GM19455 (cell line): ENCODE measurements around the gene C6orf62.
"Not testable (repeated sequence)": the region's sequence is repeated elsewhere in the genome, so short reads cannot be mapped to it uniquely, and the experiment has no call there.

ENCODE experiments used
- ATAC-seq: cut with Tn5 transposase; IDR thresholded peaks from one replicate; pipeline ENCODE4 v1.9.1; 2021; ENCODE audit not compliant: unreplicated experiment

C6orf62 gene

DNA sequence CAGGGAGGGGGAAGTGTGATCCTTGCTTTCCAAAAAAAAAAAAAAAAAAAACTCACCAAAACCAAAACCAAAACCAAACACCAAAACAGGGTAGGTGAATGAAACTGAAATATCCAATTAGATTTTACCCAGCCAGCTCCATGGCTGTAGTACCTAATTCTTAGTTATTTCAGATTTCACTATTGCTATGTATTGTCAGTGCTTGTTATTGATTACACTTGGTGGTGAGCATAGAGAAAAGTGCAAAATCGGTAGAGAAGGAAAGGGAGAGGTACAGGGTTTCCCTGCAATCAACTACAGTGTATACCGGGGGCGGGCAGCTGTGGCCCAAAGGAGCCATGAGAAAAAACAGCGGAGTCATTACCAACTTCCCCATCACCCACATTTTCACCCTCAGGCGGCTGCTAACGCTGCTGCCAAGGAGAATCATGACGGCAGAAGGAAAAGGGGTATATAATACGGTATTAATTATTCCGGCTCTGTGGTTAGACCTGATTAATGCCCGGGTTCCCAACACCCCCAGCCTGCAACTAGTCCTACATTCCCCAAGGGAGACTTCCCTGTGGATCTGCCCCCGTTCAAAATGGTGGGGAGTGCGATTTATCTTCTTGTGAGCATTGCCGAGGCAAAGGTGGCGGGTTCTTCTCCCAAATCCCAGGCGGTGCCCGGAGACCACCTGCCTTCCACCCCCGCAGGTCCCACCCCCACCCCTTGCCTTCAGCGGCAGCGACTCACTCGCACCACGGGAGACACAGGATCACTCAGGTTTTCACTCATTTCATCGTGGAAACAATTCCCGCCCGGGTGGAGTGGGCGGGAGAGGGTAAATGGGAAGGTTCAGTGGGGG, at the start of gene C6orf62:
Gene C6orf62, minus strand, starts transcription at position 30 of the 847 bp plus-strand sequence. CDS start 486 bp downstream, outside the sequence.
- no peak for ATAC-seq

DNA sequence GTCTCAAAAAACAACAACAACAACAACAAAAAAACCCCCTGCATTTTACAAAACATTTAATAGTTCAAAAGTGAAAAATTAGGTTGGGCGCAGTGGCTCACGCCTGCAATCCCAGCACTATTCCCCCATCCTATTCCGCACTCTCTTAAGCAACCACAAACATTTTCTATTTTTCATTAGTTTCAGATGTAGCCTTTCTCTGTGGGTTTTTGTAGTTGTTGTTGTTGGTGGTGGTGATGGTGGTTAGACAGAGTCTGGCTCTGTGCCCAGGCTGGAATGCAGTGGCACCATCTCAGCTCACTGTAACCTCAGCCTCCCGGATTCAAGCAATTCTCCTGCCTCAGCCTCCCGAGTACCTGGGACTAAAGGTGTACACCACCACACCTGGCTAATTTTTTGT, 49.4 kb upstream of the C6orf62 start:
- no peak for ATAC-seq

DNA sequence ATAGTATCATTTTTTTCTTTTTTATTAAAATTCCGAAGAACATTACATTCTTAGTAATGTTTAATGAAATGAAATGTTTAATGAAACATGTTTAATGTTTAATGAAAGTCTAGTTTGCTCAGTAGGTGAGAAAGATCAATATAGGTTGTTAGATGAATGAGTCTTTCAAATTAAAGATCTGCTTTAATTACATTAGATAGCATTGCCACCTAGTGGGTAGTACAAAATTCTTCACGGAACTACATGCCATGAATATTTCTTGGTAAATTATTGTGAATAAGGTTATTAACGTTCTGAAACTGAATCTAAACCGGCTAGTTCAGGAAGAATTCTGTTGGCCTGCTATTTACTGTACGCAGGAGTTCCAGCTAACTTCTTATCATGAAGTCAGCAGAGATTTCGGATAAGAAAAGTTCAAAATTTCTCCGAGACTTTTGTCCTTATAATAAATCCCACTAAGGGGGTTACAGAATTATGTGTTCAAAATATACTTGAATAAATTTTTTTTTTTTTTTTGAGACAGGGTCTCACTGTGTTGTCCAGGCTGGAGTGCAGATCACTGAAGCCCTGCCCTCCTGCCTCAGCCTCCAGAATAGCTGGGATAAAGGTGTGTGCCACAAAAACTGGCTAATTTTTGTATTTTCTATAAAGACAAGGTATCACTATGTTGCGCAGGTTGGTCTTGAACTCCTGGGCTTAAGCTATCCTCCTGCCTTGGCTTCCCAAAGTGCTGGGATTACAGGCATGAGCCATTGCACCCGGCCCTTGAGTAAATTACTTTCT, 47.9 kb upstream of the C6orf62 start:
- ATAC-seq: no peak

DNA sequence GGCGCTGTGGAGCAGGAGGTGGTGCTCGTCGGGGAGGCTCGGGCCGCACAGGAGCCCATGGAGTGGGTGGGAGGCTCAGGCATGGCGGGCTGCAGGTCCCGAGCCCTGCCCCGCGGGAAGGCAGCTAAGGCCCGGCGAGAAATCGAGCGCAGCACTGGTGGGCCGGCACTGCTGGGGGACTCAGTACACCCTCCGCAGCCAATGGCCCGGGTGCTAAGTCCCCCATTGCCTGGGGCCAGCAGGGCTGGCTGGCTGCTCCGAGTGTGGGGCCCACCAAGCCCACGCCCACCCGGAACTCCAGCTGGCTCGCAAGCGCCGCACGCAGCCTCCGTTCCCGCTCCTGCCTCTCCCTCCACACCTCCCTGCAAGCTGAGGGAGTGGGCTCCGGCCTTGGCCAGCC, 47.0 kb upstream of the C6orf62 start:
- not testable (repeated sequence) for ATAC-seq

DNA sequence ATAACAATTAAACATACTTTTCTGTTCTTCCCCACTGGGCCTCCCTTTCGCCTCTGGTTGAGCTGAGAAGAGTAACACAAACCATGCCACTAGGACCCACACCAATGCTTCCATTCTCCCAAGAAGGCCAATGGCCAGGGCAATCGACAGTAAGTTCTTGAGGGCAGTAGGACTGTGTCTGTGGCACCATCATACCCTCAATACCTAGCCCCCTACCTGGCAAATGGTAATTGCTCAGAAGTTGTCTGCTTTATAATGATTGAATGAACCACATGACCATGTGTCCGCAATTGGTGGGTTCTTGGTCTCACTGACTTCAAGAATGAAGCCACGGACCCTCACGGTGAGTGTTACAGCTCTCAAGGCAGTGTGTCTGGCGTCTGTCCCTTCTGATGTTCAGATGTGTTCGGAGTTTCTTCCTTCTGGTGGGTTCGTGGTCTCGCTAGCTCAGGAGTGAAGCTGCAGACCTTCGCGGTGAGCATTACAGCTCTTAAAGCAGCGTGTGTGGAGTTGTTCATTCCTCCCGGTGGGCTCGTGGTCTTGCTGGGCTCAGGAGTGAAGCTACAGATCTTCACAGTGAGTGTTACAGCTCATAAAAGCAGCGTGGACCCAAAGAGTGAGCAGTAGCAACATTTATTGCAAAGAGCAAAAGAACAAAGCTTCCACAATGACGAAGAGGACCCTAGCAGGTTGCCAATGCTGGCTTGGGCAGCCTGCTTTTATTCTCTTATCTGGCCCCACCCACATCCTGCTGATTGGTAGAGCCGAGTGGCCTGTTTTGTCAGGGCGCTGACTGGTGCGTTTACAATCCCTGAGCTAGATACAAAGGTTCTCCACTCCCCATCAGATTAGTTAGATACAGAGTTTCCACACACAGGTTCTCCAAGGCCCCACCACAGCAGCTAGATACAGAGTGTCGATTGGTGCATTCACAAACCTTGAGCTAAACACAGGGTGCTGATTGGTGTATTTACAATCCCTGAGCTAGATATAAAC, 46.2 kb upstream of the C6orf62 start:
- ATAC-seq: not testable (repeated sequence)

DNA sequence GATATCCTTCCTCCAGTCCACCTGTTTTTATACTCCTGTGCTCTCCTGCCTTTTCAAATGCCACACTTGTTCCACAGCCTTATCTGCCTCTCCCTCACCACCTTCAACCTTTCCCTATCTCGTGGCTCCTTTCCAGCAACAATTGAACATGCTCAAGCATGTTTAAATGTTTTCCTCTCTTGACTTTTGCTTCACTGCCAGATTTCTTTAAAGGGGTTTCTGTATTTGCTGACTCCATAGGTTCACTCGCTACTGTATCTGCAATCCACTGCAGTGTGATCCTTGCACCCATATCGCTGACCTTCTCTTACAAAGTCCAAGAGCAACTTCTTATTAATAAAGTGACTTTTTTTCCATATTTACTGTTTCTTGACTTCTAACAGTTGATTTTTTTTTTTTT, 44.6 kb upstream of the C6orf62 start:
- ATAC-seq: no peak

DNA sequence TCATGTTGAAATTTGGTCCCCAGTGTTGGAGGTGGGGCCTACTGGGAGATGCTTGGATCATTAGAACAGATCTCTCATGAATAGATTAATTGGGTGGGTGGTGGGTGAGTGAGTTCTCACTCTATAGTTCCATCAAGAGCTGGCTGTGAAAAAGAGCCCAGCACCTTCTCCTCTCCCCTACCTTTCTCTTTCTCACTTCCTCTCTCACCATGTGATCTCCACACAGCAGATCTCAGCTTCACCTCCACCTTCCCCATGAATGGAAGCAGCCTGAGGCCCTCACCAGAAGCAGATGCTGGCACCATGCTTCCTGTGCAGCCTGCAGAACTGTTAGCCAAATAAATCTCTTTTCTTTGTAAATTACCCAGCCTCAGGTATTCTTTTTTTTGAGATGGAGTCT, 42.9 kb upstream of the C6orf62 start:
- no peak for ATAC-seq

DNA sequence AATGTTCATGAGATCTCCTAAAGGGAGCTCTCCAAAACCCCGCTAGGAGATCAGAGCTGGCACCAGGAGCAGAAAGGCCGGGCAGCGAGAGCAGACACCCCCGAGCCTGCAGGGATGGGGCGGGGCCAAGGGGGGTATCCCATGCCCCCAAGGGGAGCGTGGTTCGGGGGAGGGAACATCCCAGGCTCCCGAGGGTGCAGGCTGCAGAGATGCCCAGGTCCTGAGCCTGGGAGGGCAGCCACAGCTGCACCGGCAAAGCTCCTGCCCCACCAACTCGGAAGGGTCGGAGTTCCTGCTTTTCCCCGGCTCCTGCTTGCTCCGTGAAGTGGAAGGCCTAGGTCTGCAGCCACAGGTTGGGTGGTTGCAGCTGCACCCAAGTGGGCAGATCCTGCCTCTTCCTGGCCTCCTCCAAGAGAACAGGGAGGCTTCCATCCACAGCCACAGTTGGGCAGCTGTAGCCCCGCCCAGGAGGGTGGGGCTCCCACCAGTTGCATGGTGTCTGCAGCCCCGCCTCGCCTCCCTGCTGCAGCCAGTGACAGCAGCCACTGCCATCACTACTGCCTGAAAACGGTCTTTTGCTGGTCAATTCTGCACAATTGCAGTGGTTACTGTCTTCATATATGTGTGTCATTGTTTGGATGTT, 42.4 kb upstream of the C6orf62 start:
- no peak for ATAC-seq

DNA sequence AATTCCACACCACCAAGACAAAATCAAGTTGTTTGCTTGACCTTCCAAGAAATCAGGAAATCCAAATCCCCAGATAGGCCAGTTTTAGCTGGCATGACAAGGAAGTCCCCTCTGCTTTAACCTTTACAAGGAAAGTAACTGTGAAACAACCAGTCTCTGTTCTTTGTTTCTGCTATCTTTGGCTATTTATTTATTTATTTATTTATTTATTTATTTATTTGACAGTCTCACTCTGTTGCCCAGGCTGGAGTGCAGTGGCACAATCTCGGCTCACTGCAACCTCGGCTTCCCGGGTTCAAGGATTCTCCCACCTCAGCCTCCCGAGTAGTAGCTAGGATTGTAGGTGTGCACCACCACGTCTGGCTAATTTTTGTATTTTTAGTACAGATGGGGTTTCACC, 41.3 kb upstream of the C6orf62 start:
- ATAC-seq: no peak

DNA sequence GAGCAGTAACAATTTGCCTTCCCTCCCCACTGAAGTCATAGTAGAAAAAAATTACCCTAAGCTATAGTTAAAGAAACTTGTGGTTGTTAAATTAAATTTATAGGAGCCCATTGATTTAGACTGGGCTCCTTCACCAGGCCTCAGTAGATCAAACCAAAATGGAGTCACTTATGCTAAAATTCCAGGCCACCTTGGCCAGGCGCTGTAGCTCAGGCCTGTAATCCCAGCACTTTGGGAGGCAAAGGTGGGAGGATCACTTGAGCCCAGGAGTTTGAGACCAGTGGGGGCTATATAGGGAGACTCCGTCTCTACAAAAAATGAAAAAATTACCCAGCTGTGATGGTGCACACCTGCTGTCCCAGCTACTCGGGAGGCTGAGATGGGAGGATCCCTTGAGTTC, 40.8 kb upstream of the C6orf62 start:
- ATAC-seq: no peak

DNA sequence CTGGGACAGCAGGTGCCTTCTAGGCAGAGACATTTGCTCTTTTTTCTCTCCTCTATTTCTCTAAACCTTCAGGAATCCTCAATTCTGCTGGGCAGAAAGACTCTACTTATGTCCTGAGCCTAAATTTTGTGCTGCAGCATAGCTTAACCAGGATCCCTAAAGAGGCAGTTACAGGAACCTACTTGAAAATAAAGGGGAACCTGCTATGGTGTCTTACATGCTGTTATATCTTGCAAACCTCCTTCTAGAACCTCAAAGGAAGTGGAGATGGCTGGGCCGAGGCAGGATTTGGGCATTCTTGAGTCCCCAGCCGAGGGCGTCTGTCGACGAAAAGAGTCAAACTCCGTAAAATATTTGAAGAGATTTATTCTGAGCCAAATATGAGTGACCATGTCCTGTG, 38.7 kb upstream of the C6orf62 start:
- ATAC-seq: no peak

DNA sequence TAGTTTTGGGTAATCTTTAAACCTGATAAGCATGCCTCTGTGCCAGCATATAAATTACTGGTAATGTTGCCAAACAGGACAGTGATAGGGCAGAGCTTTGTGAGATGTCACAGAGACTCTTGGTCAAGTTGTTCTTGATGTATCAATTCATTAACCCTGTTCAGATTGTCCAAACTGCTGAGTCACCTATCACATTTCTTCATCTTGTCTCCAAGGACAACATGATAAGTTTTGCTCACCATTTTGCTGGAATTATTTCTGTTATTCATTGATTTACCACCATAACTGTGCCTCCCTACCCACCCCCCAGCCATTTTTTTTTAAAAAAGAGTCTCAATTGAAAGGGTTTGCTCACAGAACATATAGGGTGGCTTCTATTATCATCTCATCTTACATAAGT, 36.3 kb upstream of the C6orf62 start:
- no peak for ATAC-seq

DNA sequence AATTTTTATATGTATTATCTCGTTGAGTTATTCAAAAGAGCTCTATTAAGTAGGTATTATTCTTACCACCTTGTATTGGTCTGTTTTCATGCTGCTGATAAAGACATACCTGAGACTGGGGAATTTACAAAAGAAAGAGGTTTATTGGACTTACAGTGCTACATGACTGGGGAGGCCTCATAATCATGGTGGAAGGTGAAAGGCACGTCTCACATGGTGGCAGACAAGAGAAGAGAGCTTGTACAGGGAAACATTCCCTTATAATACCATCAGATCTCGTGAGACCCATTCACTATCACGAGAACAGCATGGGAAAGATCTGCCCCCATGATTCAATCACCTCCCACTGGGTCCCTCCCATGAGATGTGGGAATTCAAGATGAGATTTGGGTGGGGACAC, 35.4 kb upstream of the C6orf62 start:
- not testable (repeated sequence) for ATAC-seq

DNA sequence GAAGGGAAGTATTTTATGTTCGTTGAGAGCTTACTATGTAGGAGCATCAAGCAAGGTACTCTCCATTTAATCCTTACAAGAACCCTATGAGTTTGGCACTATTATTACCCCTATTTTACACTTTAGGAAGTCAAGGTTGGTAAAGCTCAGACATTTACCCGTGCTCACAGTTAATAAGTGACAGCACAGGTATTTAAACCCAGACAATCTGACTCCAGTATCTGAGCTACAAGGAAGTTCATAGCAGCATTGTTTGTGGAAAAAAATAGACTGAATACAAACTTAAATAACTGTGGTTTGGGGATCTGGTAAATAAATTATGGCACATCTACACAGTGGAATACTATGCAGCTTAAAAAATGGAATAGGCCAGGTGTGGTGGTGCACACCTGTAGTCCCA, 34.6 kb upstream of the C6orf62 start:
- no peak for ATAC-seq

DNA sequence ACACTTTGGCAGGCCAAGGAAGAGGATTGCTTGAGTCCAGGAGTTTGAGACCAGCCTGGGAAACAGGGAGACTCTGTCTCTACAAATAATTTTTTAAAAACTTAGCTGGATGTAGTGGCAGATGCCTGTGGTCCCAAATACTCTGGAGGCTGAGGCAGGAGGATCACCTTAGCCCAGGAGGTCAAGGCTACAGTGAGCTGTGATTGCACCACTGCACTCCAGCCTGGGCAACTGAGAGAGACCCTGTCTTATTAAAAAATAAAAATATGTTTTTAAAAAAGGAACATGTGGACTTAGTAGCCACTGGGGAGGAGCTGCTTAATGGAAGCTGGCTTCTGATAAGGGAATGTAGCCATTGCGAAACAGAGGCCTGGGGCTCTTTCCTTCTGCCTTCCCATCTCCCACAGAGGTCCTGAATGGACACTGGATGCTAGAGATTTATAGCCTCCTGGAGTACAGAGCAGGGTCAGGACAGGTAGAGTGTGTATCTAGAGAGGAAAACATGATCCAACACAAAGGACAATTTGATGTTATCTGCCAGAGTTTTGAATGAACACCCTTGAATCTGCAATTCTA, 34.1 kb upstream of the C6orf62 start:
- no peak for ATAC-seq

DNA sequence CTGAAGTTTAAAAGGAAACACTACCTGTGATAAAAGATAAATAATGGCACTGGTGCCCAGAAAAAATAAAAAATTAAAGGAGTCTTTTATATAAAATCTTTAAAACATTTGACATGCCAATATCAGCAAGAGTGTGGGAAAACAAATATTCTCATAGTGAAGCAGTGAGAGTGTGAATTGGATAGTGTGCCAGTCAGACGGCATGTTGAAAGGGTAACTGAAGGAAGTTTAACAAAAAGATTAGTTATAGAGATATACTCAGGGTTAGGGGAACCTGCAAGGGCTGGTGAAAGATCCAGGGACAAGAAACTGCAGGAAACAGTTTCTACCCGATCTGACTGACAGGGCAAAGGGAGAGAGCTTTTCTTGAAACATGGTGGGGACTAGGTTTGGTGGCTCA, 33.5 kb upstream of the C6orf62 start:
- no peak for ATAC-seq

DNA sequence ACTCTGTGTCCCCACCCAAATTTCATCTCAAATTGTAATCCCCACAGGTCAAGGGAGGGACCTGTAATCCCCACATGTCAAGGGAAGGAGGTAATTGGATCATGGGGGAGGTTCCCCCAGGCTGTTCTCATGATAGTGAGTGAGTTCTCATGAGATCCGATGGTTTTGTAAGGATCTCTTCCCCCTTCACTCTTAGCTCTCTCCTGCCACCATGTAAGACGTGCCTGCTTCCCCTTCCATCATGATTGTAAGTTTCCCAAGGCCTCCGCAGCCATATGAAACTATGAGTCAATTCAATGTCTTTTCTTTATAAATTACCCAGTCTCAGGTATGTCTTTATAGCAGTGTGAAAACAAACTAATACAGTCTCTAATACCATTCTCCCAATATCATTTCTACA, 31.9 kb upstream of the C6orf62 start:
- not testable (repeated sequence) for ATAC-seq

DNA sequence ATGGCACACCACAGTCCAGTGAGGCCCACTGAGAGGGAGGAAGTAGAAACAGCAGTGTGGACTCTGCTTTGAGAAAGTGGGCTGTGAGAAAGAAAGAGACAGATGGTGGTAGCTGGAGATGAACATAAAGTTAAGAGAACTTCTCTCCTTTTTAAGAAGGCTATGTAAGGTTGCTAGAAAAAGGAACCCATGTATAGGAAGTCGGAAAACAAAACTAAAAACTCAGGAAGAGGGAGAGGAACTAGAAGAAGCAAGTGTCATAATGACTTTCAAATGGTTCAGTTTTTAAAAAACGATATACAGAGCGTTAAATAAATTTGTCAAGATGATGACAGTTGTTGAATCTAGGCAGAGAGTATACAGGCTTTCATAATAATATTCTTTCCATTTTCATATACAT, 30.3 kb upstream of the C6orf62 start:
- ATAC-seq: no peak

DNA sequence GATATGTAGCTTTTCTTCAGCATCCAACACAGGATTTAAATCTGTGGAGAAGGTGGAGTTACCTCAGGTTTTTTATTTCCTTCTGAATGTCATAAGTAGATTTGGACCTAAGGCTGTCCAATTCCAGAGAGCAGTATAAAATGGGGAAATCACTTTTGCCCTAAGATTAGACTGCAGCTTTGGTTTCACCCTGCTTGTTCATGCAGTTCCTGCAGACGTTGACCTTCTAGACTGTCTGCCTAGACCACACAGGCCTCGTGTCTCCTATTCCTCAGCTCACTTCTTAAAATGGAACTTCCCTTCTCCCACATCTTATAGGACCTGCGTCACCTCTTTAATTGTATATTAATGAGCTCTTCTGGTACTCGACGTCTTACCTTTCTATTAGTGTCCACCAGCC, 26.0 kb upstream of the C6orf62 start:
- ATAC-seq: no peak

DNA sequence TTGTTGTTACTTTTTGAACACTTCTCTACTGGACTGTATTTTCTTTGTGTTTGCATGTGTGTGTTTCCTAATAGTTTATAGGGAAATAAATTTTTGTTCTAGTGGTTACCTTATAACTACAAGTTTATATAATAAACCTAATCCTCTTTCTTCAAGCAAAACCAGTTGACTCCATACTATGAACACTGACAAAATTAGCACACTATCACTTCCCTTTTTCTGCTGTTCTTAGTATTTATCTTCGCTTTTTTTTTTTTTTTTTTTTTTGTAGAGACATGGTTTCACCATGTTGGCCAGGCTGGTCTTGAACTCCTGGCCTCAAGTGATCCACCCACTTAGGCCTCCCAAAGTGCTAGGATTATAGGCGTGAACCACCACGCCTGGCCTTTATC, 25.0 kb upstream of the C6orf62 start:
- peak; percentile 51 for ATAC-seq
